Endothelial cell of umbilical vein (primary cell): ENCODE measurements around the gene CLCN5.

ENCODE experiments used
- EZH2 ChIP-seq: IDR thresholded peaks from 2 replicates; pipeline ENCODE4 v1.6.1; 2012; ENCODE audit warnings: borderline replicate concordance, low read depth, mild to moderate bottlenecking, moderate library complexity, low read length, inconsistent platforms; ENCODE audit not compliant: severe bottlenecking
- JUN ChIP-seq: IDR thresholded peaks from 2 replicates; pipeline ENCODE4 v1.6.1; 2011; ENCODE audit warnings: borderline replicate concordance, low read depth; ENCODE audit not compliant: insufficient read length, insufficient read depth
- MYC ChIP-seq: IDR thresholded peaks from one replicate; pipeline ENCODE4 v1.6.1; 2011; ENCODE audit warnings: mild to moderate bottlenecking, low read depth, low read length
- POLR2A ChIP-seq: IDR thresholded peaks from 2 replicates; pipeline ENCODE4 v1.6.1; 2012; ENCODE audit warnings: low read depth, mild to moderate bottlenecking, control low read depth, low read length
- POLR2AphosphoS5 ChIP-seq: IDR thresholded peaks from 2 replicates; pipeline ENCODE4 v1.6.1; 2012; ENCODE audit warnings: low read depth, mild to moderate bottlenecking, control low read depth, low read length, moderate library complexity; ENCODE audit not compliant: insufficient read depth
- TF ChIP-seq, protein P1 (sequence below), 2 donors: IDR thresholded peaks; 1 replicate in 1 of 2; 2 replicates in 1 of 2; pipeline ENCODE4 v1.5.1; 2011; ENCODE audit warnings: low read length in 2 of 2, mild to moderate bottlenecking in 2 of 2, moderate library complexity in 2 of 2, control low read depth in 1 of 2, inconsistent platforms in 1 of 2, low read depth in 1 of 2; ENCODE audit not compliant: insufficient read depth in 1 of 2; ENCODE audit errors: extremely low read depth in 1 of 2
- TF ChIP-seq, protein P2 (sequence below): IDR thresholded peaks from 2 replicates; pipeline ENCODE4 v1.6.1; 2011; ENCODE audit not compliant: insufficient read depth, insufficient read length

- TF ChIP-seq EZH2 (no peak), POLR2A (no peak), MYC (no peak), POLR2AphosphoS5 (no peak), JUN (no peak)
- TF ChIP-seq, protein P1, sequence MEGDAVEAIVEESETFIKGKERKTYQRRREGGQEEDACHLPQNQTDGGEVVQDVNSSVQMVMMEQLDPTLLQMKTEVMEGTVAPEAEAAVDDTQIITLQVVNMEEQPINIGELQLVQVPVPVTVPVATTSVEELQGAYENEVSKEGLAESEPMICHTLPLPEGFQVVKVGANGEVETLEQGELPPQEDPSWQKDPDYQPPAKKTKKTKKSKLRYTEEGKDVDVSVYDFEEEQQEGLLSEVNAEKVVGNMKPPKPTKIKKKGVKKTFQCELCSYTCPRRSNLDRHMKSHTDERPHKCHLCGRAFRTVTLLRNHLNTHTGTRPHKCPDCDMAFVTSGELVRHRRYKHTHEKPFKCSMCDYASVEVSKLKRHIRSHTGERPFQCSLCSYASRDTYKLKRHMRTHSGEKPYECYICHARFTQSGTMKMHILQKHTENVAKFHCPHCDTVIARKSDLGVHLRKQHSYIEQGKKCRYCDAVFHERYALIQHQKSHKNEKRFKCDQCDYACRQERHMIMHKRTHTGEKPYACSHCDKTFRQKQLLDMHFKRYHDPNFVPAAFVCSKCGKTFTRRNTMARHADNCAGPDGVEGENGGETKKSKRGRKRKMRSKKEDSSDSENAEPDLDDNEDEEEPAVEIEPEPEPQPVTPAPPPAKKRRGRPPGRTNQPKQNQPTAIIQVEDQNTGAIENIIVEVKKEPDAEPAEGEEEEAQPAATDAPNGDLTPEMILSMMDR (IDR thresholded peaks at IDR 0.05; ENCODE audit: extremely low read depth in 1 of 2, insufficient read depth in 1 of 2, low read depth in 1 of 2, low read length in 2 of 2) = no peak
- TF ChIP-seq, protein P2, sequence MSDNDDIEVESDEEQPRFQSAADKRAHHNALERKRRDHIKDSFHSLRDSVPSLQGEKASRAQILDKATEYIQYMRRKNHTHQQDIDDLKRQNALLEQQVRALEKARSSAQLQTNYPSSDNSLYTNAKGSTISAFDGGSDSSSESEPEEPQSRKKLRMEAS = no peak
These were observed 44.1 kb upstream of the CLCN5 start for GRCh38 chrX:49878128-49878833.
